ENCODE data around the gene SLC35A3.
"Not testable (repeated sequence)": the region's sequence is repeated elsewhere in the genome, so short reads cannot be mapped to it uniquely, and the experiment has no call there.

The SLC35A3 gene

DNA sequence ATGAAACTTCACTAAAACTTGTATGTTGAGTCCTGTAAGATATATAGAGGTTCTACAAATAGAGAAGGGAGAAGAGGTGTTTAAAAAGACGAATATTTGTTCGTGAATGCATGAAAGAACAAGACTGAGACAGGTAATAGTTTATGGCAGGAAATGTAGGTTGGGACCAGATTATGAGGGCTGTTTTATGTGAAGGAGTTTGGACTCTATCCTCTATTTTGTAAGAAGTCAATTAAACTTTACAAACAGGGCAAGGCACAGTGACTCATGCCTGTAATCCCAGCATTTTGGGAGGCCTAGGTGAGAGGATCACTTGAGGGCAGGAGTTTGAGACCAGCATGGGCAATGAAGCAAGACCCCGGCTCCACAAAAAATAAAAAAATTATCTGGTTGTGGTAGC is 5.7 kb downstream of the SLC35A3 start:
- DNase-seq (ENCODE audit: low read depth), result no peak
- TF ChIP-seq, protein P1, sequence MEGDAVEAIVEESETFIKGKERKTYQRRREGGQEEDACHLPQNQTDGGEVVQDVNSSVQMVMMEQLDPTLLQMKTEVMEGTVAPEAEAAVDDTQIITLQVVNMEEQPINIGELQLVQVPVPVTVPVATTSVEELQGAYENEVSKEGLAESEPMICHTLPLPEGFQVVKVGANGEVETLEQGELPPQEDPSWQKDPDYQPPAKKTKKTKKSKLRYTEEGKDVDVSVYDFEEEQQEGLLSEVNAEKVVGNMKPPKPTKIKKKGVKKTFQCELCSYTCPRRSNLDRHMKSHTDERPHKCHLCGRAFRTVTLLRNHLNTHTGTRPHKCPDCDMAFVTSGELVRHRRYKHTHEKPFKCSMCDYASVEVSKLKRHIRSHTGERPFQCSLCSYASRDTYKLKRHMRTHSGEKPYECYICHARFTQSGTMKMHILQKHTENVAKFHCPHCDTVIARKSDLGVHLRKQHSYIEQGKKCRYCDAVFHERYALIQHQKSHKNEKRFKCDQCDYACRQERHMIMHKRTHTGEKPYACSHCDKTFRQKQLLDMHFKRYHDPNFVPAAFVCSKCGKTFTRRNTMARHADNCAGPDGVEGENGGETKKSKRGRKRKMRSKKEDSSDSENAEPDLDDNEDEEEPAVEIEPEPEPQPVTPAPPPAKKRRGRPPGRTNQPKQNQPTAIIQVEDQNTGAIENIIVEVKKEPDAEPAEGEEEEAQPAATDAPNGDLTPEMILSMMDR (conservative IDR thresholded peaks at IDR 0.05; ENCODE audit: low read length), result no peak
- H3K4me3 ChIP-seq (ENCODE audit: low read length), result no peak overlapping the region

DNA sequence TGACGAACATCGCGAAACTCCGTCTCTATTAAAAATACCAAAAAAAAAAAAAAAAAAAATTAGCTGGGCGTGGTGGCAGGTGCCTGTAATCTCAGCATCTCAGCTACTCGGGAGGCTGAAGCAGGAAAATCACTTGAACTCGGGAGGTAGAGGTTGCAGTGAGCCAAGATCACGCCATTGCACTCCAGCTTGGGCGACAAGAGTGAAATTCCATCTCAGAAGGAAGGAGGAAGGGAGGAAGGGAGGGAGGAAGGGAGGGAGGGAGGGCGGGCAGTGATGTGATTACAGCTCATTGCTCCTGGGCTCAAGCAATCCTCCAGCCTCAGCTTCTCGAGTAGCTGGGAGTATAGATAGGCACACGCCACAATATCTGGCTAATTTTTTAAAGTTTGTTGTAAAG is 7.5 kb downstream of the SLC35A3 start:
- H3K4me3 ChIP-seq (ENCODE audit: low read length); DNase-seq (ENCODE audit: low read depth): not testable (repeated sequence)

DNA sequence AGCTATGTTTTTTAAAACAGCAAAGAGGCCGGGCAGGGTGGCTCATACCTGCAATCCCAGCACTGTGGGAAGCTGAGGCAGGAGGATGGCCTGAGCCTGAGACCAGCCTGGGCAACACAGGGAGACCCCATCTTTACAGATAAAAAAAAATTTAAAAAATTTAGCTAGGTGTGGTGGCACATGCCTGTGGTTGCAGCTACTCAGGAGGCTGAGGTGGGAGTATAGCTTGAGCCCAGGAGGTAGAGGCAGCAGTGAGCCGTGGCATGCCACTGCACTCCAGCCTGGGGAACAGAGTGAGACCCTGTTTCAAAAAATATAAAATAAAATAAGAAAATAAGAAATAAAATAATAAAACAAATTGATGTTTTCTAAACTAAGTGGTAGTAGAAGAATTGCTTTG is 8.4 kb downstream of the SLC35A3 start:
- no peak for DNase-seq (ENCODE audit: low read depth)
- no peak overlapping the region for H3K4me3 ChIP-seq (ENCODE audit: low read length)
- TF ChIP-seq, protein P1 (conservative IDR thresholded peaks at IDR 0.05; ENCODE audit: low read length), result no peak

DNA sequence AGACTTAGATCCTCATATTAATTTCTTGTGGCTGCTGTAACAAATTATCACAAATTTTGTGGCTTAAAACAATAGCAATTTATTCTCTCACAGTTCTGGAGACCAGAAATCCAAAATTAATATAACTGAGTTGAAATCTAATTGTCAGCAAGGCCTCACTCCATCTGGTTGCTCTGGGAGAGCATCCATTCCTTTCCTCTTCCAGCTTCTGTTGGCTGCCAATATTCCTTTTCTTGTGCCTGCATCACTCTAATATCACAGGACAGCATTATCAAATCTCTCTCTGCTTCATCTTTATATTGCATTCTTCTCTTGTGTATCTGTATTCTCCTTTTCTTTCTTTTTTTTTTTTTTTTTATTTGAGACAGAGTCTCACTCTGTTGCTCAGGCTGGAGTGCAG is 9.3 kb downstream of the SLC35A3 start:
- TF ChIP-seq, protein P1 (conservative IDR thresholded peaks at IDR 0.05; ENCODE audit: low read length), result no peak
- DNase-seq (ENCODE audit: low read depth), result no peak
- H3K4me3 ChIP-seq (ENCODE audit: low read length), result no peak overlapping the region

DNA sequence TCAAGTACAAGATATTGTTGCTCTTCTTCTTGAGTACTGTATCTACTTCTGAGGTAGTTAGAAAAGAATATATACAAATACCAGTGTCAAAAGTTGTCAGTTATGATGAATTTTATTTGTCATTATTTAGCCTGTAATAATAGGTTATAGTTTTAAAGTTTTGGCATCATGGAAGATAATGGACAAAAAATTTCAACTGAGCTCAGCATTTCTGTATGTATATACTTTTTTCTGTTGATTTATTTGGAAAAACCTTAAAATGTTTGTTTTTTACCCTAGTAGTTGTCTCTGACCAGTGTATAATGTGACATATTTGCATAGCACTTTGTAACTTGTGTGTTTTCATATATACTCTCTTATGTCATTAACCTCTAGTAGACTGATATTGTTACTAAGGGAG is 11.1 kb downstream of the SLC35A3 start:
- DNase-seq (ENCODE audit: low read depth), result no peak
- no peak overlapping the region for H3K4me3 ChIP-seq (ENCODE audit: low read length)
- TF ChIP-seq, protein P1 (conservative IDR thresholded peaks at IDR 0.05; ENCODE audit: low read length), result no peak

DNA sequence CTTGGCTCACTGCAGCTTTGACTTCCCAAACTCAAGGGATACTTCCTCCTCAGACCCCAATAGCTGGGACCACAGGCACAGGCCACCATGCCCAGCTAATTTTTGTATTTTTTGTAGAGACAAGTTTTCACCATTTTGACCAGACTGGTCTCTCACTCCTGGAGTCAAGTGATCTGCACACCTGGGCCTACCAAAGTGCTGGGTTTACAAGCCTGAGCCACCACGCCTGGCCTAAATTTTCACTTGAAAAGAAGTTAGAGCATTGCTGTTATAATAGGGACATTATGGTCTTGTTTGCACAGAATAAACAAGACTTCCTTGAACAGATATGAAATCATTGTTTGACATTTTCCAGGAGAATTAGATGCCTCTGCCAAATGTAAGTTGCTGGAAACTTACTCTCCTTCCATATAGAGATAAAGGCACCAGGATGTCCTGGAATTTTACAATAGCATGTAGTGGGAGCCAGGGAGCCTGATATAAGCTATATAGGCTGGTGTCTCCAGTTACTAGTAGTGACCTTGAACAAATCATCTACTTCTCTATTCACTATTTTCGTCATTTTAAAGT is 16.9 kb downstream of the SLC35A3 start:
- no peak for DNase-seq (ENCODE audit: low read depth)
- TF ChIP-seq, protein P1 (conservative IDR thresholded peaks at IDR 0.05; ENCODE audit: low read length), result no peak
- H3K4me3 ChIP-seq (ENCODE audit: low read length), result no peak overlapping the region

DNA sequence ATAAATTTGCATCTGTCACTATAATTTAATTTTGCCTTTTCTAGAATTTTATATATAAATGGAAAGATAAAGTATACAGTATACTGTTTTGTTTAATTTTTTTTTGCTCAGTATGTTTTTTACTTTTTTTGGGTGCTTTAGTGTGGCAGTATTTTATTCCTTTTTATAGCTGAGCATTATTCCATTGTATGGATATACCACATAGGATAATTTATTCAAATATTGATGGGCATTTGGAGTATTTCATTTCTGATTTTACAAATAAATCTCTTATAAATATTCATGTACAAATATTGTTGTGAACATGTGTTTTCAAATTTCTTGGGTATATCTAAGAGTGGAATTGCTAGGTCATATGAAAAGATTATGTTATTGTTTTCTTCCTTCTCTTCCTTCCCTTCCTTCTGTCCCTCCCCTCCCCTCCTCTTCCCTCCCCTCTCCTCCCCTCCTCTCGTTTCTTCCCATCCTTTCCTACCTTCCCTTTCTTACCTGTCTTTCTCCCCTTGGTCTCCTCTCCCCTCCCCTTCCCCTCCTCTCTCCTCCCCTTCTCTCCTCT is 18.5 kb downstream of the SLC35A3 start:
- DNase-seq (ENCODE audit: low read depth), result no peak
- no peak overlapping the region for H3K4me3 ChIP-seq (ENCODE audit: low read length)
- TF ChIP-seq, protein P1 (conservative IDR thresholded peaks at IDR 0.05; ENCODE audit: low read length), result no peak
